Measurements from ENCODE around the gene RALGPS2.

GRCh38 chr1:178926046-178926445 lies 201.0 kb downstream of the RALGPS2 start:
- TF ChIP-seq CTCF (IDR thresholded peaks at IDR 0.05) (no peak), POLR2A (IDR thresholded peaks at IDR 0.05) (no peak)

Data from adrenal gland (tissue), 5 donors.